ENCODE results near the gene AXIN1. TPM values are rescaled to one million over a fixed set of nuclear protein-coding genes. Genes with fewer than 3 reads are reported as not detected.

Gene AXIN1
- total RNA-seq, 1 donor from 2014 or later = 15.9 TPM

DNA sequence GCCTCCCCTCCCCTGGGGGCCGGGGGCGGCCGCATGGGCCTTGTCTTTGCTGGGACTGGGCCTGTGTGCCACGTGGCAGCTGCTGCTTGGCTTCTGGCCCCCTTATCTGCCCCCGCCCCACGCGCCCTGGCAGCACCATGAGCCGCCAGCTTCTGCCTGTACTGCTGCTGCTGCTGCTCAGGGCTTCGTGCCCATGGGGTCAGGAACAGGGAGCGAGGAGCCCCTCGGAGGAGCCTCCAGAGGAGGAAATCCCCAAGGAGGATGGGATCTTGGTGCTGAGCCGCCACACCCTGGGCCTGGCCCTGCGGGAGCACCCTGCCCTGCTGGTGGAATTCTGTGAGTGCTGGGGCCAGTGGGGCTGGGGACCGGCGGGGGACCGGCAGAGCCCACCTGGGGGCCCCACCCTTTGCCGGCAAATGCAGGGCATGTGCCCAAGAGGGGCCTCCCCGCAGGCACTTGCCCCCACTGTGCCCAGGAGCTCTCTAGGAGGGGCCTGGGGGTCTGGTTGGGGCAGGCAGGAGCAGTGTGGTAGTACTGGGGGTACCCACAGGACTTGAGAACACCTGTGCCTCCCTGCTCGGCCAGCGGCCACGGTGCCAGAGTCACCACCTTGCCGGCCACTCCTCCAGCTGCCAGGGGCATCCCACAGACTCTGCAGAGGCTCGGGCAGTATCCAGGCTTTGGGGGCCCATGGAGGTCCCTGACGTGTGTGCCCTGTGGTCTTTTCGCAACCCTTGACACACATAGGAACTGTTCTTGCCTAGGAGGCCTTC, 69.3 kb downstream of the AXIN1 start, which contains the start of gene PDIA2:
Gene PDIA2, plus strand, starts transcription at position 132 of the 773 bp plus-strand sequence. Its CDS starts 6 bp downstream, at position 138.
- no peak for DNase-seq (ENCODE audit: low read depth in 2 of 2)

- no peak for DNase-seq (ENCODE audit: low read depth in 2 of 2)
Measured at GRCh38 chr16:282491-282890, 70.0 kb downstream of the AXIN1 start.

DNA sequence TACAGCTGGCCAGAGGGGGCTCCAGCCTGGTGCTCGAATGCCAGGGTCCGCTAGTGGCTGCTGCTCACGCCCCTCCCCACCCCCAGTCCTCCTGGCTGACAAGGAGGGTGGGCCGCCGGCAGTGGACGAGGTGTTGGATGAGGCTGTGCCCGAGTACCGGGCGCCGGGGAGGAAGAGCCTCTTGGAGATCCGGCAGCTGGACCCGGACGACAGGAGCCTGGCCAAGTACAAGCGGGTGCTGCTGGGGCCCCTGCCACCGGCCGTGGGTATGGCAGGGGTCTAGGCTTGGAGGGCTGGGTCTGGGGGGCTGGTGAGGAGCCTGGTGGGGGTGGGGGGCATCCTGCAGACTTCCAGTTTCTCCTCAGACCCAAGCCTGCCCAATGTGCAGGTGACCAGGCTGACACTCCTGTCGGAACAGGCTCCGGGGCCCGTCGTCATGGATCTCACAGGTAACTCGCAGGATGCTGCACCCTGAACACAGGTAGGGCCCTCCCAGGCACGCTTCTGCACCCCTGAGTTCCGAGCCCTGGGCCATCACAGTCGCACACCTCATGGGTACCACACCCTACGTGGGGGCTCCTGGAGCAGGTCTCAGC, 70.8 kb downstream of the AXIN1 start:
- DNase-seq (ENCODE audit: low read depth in 2 of 2) = no peak

DNA sequence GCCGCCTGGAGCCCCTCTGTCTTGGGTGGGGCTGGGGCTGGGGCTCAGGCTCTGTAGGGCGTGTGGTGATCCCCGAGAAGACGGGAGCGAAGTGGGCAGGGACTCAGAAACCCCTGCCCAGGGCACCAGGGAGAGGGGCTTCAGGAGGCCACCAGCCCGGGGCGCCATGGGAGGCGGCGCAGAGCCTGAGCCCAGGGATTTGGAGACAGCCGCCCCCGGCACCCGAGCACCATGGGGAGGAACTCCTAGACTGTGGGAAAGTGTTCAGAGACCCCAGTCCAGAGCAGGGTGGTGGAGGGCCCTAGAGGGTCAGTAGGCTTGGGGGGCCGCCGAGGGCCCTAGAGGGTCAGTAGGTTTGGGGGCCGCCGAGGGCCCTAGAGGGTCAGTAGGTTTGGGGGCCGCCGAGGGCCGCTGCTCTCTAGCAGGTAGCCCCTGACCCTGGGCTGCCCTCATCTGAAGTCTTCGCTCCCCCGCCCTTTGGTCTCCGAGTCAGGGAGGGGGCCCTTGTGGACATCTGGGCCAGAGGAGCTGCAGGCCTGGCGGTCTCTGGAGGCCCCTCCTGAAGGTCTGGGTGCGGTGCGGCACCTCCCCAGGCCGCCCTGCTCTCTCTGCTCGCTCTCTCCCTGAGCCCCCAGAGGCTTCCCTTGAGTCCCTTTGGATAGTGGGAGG, 71.4 kb downstream of the AXIN1 start:
- no peak for DNase-seq (ENCODE audit: low read depth in 2 of 2)

- DNase-seq (ENCODE audit: low read depth in 2 of 2) = no peak
Measured at GRCh38 chr16:280552-280951, 72.0 kb downstream of the AXIN1 start, which contains the start of gene ARHGDIG. Gene ARHGDIG (plus strand): TSS chr16:280591. CDS start chr16:280681, 90 bp downstream.

DNA sequence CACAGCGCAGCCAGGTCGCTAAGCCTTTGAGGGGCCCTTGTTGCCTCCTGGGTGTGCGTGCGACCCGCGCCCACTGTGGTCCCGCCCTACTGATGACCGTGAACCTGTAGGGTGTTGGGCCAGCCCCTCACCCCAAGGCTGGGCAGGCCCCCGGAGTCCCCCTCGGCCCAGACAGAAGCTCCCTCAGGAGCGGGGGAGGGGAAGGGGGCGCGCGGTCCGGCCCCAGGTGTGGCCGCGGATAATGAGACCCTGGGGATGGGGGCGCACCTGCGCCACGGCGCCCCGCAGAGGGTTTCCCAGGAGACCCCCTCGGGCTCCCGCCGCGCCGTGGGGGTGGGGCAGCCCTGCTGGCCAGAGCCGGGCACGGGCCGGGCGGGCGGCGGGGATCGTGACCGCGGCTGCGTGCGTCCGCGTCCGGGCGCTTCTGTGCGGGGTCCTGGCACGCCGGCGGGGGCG, 72.5 kb downstream of the AXIN1 start:
- no peak for DNase-seq (ENCODE audit: low read depth in 2 of 2)

DNA sequence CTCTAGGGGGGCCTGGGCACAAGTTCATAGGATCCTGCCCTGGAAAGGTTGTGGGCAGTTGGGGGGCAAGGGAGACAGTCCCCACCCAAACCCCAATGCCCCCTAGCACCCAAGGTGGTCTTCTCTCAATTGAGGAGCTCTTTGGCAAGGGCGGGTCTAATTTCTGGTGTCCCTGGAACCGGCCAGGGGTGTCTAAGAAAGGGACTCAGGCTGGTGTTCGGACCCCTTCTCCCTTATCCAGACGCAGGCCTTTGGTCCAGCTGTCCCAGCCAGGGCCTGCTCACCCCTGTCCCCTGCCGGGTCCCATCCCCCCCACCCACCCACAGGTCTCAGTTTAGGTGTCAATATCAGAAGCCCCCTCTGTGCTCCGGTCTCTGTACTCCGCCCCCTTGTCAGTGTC, 73.0 kb downstream of the AXIN1 start:
- no peak for DNase-seq (ENCODE audit: low read depth in 2 of 2)

DNA sequence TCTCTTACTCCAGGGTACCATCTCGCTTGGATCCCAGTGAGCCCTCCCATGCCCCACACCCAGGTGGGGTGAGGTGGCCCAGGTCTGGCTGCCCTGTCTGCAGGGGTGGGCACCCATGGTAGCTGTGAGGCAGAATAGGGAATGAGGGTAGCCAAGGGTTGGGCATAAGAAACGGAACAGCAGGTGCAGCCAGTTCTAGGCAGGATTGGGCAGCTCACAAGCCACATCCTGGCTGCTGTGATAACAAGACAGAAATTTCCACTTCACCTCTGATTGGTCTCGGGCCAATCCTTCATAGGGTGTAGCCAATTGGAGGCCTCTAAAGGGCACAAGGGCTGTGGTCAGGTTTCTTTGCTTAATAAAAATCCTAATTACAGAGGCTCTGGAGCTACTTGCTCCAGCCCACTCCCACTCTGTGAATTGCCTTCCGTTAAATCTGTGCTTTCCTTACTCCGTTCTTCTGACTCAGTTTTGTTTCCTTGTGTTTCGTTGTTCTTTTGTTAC, 73.6 kb downstream of the AXIN1 start:
- peak; percentile 38 to 44 for DNase-seq (ENCODE audit: low read depth in 2 of 2)

DNA sequence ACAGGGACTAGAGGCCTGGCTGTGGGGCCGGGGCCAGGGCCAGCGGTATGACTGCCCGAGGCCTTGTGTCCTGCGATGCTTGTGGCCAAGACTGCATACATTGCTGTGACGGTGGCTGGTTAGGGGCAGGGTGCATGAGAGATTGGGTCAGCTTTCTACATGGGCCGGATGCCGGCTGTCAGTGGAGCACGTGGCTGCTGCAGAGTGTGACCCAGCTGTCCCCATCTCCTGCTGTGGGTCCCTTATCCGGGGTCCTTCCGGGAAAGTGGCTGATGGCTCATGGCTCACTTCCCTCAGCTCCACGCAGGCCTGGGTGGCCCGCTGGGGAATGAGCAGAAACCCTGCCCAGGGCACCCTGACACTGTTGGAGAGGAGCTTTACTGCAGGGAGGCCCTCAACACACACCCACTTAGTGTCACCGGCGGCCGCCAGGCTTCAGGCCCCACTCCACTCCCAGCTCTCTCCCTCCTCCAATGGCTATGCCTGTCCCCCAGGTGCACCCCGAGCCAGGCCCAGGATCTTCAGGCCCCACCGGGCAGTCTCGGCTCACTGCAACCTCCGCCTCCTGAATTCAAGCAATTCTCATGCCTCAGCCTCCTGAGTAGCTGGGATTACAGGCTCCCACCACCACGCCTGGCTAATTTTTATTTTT, 76.0 kb downstream of the AXIN1 start:
- DNase-seq (ENCODE audit: low read depth in 2 of 2) = no peak

DNA sequence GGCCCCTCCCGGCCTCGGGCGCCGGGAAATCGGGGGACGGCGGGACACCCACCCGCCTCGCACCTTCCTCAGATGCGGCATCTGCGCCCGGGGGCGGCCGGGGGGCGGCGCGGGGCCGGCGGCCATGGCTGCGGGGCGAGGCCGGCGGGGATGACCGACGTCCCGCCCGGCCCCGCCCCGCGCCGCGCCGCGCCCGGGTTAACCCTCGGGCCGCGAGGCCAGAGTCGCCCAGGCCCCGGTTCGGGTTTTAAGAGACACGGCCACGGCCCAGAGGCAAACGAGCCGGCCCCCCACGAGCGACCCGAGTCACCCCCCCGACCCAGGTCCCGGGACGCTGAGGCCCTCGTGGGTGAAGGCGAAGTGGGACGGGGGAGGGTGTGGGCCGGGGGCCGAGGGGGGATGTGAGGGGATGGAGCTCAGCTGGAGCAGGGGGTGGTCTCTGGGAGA, 76.7 kb downstream of the AXIN1 start, which contains the start of gene RGS11:
Gene RGS11, minus strand, starts transcription at position 159 of the 447 bp plus-strand sequence. Its CDS starts 33 bp downstream, at position 126.
- DNase-seq (ENCODE audit: low read depth in 2 of 2) = no peak

GRCh38 chr16:275041-275641, 77.4 kb downstream of the AXIN1 start:
- no peak for DNase-seq (ENCODE audit: low read depth in 2 of 2)

DNA sequence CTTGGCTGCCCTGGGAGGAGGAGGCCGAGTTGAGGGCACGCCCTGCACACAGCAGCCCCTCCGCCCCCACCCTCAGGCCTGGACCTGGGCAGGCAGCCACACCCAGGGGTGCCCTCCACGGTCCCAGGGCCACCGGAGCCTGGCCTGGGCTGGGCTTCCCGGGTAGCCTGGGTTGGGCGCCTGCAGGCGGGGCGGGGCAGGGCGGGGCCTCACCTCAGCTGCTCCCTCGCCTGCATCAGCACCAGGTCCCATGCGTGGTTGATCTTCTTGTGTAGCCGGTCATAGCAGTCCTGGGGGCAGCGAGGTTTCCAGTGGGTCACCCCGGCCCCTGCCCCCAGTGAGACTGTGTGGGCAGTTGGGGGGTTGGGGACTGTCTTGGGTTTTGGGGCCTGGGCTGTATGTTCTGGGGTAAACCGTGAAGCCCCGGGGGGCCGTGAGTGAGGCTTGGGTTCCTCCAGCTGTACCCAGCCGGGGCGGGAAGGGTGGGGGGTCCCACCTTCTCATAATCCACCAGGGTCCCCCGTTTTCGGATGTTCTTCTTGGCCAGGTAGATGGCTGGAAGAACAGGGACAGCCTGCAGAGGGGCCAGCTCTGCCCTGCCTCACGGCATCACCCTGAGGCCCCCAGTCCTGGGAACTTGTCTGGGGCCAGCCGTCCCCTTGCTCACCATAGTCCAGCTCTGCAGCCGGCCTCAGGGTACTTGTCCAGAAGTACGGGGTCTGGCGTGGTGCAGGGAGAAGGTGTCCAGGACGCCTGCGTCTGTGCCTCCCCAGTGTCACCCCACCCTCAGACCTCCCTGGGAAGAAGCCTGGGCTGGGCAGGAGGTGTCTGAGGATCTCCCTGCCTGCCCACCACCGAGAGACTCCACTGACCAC, 78.7 kb downstream of the AXIN1 start:
- no peak for DNase-seq (ENCODE audit: low read depth in 2 of 2)

DNA sequence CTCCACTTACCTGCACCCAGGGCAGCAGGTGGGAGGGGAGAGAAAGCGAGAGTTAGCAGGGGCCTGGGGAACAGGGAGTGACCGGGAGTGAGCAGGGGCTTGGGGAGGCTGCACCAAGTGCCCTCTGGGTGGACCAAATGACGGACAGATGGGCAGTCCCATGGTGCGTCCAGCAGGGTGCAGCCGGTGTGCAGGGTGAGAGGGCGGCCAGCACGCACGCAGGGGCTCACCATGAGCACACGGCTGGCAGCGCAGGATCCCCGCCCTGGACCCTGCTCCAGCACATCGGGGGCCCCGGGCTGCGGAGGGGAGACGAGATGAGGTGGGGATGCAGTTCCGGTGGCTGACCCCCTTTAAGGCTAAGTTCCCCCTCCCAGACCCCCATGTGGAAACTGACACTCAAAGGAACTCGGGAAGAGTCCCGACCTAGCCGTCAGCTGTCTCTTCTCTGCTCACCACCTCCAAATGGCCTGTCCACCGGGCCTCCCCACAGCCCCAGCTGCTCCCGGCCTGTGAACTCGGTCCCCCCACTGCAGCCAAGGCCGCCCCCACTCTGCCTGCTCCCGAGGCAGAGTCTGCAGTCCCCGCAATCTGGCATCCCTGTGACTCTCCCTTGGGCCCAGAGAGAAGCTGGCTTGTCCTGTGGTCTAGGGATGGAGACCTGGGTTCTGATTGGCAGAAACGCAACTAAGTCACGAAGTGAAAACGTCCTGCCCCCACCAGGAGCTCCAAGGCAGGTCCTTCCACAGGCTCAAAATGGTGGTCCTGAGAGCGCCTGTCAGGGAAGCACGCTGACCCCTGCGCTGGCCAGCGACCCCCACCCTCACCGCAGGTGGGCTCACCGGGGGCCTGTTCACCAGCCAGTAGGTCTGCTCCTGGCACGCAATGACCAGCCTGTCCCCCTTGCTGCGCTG, 79.6 kb downstream of the AXIN1 start:
- DNase-seq (ENCODE audit: low read depth in 2 of 2) = no peak

DNA sequence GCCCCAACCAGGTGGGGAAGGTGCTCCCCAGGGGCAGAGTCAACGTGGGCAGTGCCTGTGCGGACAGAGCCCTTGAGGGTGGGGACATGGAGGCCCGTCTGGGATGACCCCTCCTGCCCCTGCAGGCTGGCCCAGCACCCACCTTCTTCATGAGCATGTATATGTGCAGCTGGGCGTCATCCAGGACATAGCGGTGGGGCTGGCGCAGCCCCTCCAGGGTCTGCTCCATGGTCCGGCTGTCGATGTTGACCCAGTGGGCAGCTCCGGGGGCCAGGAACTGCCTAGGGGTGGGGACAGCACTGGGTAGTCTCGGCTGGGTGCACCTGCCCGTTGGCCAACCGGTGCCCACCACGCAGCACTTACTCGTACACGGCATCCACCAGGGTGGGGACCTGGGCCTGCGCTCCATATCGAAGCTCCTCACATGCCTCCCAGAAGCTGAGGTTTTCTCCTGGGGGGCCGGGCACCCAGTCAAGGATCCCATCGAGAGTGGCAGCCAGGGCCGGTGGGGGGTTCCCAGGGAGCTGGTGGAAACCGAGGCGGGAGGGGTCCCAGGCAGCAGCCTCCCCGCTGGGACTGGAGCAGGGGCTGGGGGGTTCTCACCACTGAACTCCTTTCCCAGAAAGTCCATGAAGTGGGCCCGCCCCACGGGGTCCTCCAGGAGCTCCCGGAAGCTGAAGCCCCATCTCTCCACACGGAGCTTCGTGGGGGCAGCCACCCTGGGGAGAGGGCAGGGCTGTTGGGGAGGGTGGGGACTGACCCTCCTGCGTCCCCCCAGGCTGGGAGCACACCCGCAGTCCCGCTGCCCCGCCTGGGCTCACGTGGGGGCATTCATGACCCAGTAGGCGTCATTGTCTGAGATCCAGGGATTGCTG, 81.9 kb downstream of the AXIN1 start:
- DNase-seq (ENCODE audit: low read depth in 2 of 2) = no peak

- no peak for DNase-seq (ENCODE audit: low read depth in 2 of 2)
Measured at GRCh38 chr16:269061-269796, 83.3 kb downstream of the AXIN1 start.

DNA sequence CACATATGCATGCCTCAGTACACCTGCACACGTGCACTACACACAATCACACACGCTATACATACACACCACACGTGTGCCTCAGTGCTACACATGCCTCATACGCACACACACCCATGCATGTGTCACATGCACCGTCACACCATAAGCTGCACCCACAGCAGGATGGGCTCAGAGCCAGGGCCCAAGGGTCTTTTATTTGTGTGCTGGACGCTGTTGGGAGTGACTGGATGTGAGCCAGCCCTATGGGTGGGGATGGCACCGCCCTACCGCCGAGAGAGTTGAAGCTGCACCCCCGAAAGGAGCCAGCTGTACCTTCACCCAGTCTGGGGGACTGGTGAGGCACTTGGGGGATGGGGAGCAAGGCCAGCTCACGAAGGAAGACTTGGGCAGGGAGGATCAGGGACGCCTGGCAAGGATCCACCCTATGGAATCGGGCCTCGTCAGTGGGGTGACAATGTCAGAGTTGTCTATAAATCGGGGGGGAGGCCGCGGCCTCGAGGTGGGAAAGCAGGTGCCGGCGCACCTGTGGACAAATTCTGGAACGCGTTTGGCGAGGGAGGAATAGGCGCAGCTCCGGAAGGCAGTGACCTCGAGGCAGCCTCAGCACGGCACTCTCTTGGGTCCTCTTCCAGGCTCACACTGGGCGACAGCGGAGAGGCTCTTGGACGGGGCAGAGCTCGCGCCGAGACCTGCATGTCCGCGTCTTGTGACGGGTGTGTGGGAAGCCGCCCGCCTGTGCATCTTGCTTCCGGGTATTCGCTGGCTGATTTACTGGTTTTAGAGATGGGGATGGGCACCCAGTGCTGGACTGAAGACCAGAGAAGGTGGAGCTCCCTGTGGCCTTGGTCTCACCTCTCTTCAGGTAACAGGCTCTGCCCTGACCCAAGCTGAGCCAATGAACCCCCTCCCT, 84.1 kb downstream of the AXIN1 start:
- no peak for DNase-seq (ENCODE audit: low read depth in 2 of 2)

All from lung microvascular endothelial cell (primary cell).